Thoracic aorta (tissue), 2 donors: ENCODE results near the gene SMNDC1. TPM values are rescaled to one million over a fixed set of nuclear protein-coding genes. Genes with fewer than 3 reads are reported as not detected.

ENCODE experiments used
- ATAC-seq: fragments of 150-250 bp; one replicate; pipeline ENCODE4 v1.8.0; 2017; ENCODE audit warnings: low read depth; ENCODE audit not compliant: insufficient number of reproducible peaks, low FRiP score
- DNase-seq: peaks from one replicate; pipeline ENCODE4 v3.0.0-alpha.2; 2020; ENCODE audit warnings: low spot score
- H3K27ac ChIP-seq, 2 donors: fragments of 200-600 bp; sonication (generic); 1 replicate in 1 of 2; 2 replicates in 1 of 2; pipeline ENCODE4 v1.5.1; 2016; ENCODE audit warnings: mild to moderate bottlenecking in 2 of 2, moderate library complexity in 2 of 2
- H3K27me3 ChIP-seq: fragments of 200-600 bp; sonication (generic); replicated peaks from 2 replicates; pipeline ENCODE4 v1.6.0; 2016; ENCODE audit warnings: mild to moderate bottlenecking; ENCODE audit not compliant: insufficient read depth
- H3K36me3 ChIP-seq: fragments of 200-600 bp; sonication (generic); one replicate; pipeline ENCODE4 v1.5.1; 2016
- H3K4me1 ChIP-seq, 2 donors: fragments of 200-600 bp; sonication (generic); 1 replicate in 1 of 2; 2 replicates in 1 of 2; pipeline versions ENCODE4 v1.5.1 to v1.6.0; 2016; ENCODE audit warnings: low read depth in 2 of 2, mild to moderate bottlenecking in 1 of 2; ENCODE audit not compliant: control insufficient read depth in 1 of 2
- H3K4me3 ChIP-seq: fragments of 200-600 bp; sonication (generic); 2 replicates; pipeline ENCODE4 v1.5.1; 2016; ENCODE audit warnings: mild to moderate bottlenecking
- H3K9me3 ChIP-seq: fragments of 200-600 bp; sonication (generic); 2 replicates; pipeline ENCODE4 v1.5.1; 2016
- total RNA-seq, 2 donors: library from RNA; depleted of rRNA; stranded (reverse); fragments of >200 nt; gene quantifications; one replicate each; pipeline versions ENCODE4 v1.1.0 to v1.2.3, GENCODE V29; 2016
- TF ChIP-seq, protein P1 (sequence below): fragments of 200-600 bp; sonication (generic); IDR thresholded peaks from one replicate; pipeline ENCODE4 v1.5.1; 2019; ENCODE audit warnings: antibody characterized with exemption

The SMNDC1 gene
- total RNA-seq, 2 donors from 2014 or later: 7.2 to 18.6 TPM

GRCh38 chr10:110242511-110242910 lies 62.2 kb downstream of the SMNDC1 start:
- Histone ChIP-seq H3K9me3 (no peaks in the 10 kb centered on the region), H3K36me3 (peaks cover 12% of the 10 kb centered on the region), H3K27me3 (no peaks in the 10 kb centered on the region), H3K4me3 (no peak overlapping the region), H3K27ac (no peak overlapping the region), H3K4me1 (peaks cover 0 to 40% of the 10 kb centered on the region in 2 donors)
- TF ChIP-seq, protein P1, sequence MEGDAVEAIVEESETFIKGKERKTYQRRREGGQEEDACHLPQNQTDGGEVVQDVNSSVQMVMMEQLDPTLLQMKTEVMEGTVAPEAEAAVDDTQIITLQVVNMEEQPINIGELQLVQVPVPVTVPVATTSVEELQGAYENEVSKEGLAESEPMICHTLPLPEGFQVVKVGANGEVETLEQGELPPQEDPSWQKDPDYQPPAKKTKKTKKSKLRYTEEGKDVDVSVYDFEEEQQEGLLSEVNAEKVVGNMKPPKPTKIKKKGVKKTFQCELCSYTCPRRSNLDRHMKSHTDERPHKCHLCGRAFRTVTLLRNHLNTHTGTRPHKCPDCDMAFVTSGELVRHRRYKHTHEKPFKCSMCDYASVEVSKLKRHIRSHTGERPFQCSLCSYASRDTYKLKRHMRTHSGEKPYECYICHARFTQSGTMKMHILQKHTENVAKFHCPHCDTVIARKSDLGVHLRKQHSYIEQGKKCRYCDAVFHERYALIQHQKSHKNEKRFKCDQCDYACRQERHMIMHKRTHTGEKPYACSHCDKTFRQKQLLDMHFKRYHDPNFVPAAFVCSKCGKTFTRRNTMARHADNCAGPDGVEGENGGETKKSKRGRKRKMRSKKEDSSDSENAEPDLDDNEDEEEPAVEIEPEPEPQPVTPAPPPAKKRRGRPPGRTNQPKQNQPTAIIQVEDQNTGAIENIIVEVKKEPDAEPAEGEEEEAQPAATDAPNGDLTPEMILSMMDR: no peak
- no peak for DNase-seq
- ATAC-seq: no peak

DNA sequence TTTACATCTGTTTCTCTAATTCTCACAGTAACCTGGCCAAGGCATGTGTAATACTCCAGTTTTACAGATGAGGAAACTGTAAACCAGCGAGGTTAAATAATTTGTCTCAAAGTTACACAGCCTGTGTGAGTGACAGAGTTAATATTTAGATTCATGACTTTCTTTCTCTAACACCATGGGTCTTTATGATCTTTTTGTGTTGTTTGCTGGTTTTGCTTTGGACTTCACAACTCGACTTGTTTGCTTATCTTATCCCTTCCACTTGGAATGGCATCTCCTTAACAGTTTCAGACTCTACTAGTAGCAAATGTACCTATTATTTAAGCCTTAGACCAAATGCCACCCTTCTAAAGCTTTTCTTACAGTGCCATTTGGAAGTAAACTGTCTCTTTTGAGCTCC lies 62.9 kb downstream of the SMNDC1 start:
- no peak for DNase-seq
- ATAC-seq: no peak
- no peak overlapping the region for H3K27ac ChIP-seq
- H3K4me3 ChIP-seq: no peak overlapping the region
- peaks cover 0 to 40% of the 10 kb centered on the region in 2 donors for H3K4me1 ChIP-seq
- no peaks in the 10 kb centered on the region for H3K27me3 ChIP-seq
- TF ChIP-seq, protein P1: no peak
- H3K9me3 ChIP-seq: no peaks in the 10 kb centered on the region
- H3K36me3 ChIP-seq: peaks cover 12% of the 10 kb centered on the region

DNA sequence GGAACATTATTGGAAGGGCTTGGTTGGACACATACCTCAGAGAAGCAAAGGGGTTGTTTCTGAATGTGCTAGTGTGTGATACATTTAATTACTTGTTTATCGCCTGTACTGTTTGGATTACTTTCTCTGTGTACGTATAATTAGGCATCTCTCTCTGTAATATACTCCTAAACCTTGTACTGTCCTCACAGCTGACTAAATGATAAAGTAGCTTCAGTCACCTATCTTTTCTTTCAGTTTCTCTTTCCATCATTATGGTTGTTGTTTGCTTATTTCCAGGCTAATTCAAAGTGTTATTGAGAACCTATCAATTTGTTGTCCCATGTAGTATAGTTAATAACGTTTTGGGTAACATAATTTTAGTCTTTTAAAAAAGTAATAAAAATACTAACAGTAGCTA lies 63.3 kb downstream of the SMNDC1 start:
- H3K4me3 ChIP-seq: no peak overlapping the region
- no peaks in the 10 kb centered on the region for H3K9me3 ChIP-seq
- peaks cover 12% of the 10 kb centered on the region for H3K36me3 ChIP-seq
- H3K4me1 ChIP-seq: peaks cover 0 to 40% of the 10 kb centered on the region in 2 donors
- no peak for ATAC-seq
- DNase-seq: no peak
- no peak overlapping the region for H3K27ac ChIP-seq
- TF ChIP-seq, protein P1: no peak
- no peaks in the 10 kb centered on the region for H3K27me3 ChIP-seq

Other genes with a start within 250 kb of the SMNDC1 start
- 10 to 100 TPM; 87.7 to 92.8 TPM for gene MXI1, start 97.3 kb downstream of the SMNDC1 start, total RNA-seq
- 10 to 100 TPM; 12.7 to 13.1 TPM for gene DUSP5, start 193.0 kb upstream of the SMNDC1 start, total RNA-seq